GM12878 (cell line): ENCODE measurements around the gene ATP2B1. TPM values are rescaled to one million over a fixed set of nuclear protein-coding genes. Genes with fewer than 3 reads are reported as not detected.

Source experiments
- ATAC-seq: fragments of 200-7000 bp; cut with Tn5 transposase; 3 replicates; pipeline ENCODE4 v1.9.1; 2020; ENCODE audit warnings: mild to moderate bottlenecking, moderate library complexity
- BruUV-seq: library from RNA; stranded (reverse); fragments of 400-500 nt; replicated peaks from 2 replicates; lab custom pipeline; 2021; lab: Mats Ljungman, UMichigan
- CTCF ChIA-PET: fragments of 300-600 bp; sonication (Branson Sonifier 250); formaldehyde crosslinking; extraction: SDS; loops from one replicate; lab custom pipeline; 2021; ENCODE audit warnings: inconsistent platforms; lab: Yijun Ruan, JAX
- POLR2A ChIA-PET: fragments of 350-600 bp; formaldehyde crosslinking; extraction: SDS; loops from one replicate; lab custom pipeline; 2021; ENCODE audit warnings: inconsistent platforms; lab: Charles Lee
- RAD21 ChIA-PET: fragments of 300-600 bp; sonication (Branson Sonifier 250); formaldehyde crosslinking; loops from one replicate; lab custom pipeline; 2023; ENCODE audit warnings: antibody characterized with exemption; ENCODE audit not compliant: unreplicated experiment; lab: Charles Lee
- SMC1A ChIA-PET: fragments of 300-600 bp; sonication (Branson Sonifier 250); formaldehyde crosslinking; loops from one replicate; lab custom pipeline; 2023; ENCODE audit not compliant: unreplicated experiment, uncharacterized antibody; lab: Charles Lee
- DNase-seq: peaks from one replicate; pipeline ENCODE4 v3.0.0-alpha.2; 2011; ENCODE audit warnings: low read depth, low spot score
- FAIRE-seq: peaks from 3 replicates; lab custom pipeline; 2011; peaks lifted over from hg19 to GRCh38; lab: Jason Lieb, UNC
- H2AFZ ChIP-seq: 2 replicates; pipeline ENCODE4 v1.6.0; 2011; ENCODE audit warnings: low read depth, low read length, control low read depth; ENCODE audit not compliant: control insufficient read depth
- H3K27ac ChIP-seq: 2 replicates; pipeline ENCODE4 v1.5.1; 2011; ENCODE audit warnings: control low read depth; ENCODE audit not compliant: control insufficient read depth, insufficient read depth
- H3K27me3 ChIP-seq, 2 experiments: replicated peaks in 1 of 2; 2 replicates each; pipeline versions ENCODE4 v1.6.0 to v1.6.1; 2011; ENCODE audit warnings: low read length in 1 of 2; ENCODE audit not compliant: control insufficient read depth in 2 of 2, insufficient read depth in 2 of 2
- H3K36me3 ChIP-seq, 2 experiments: 2 replicates each; pipeline ENCODE4 v1.5.1; 2011; ENCODE audit warnings: low read length in 1 of 2; ENCODE audit not compliant: control insufficient read depth in 2 of 2, insufficient read depth in 2 of 2
- H3K4me1 ChIP-seq: 2 replicates; pipeline ENCODE4 v1.6.1; 2011; ENCODE audit warnings: mild to moderate bottlenecking, low read length, moderate library complexity, mixed read lengths; ENCODE audit not compliant: control insufficient read depth, insufficient read depth
- H3K4me2 ChIP-seq: 2 replicates; pipeline ENCODE4 v1.6.0; 2011; ENCODE audit warnings: control low read depth; ENCODE audit not compliant: control insufficient read depth, insufficient read depth
- H3K4me3 ChIP-seq: fragments of 200-600 bp; sonication (generic); 2 replicates; pipeline ENCODE4 v1.5.1; 2016
- H3K79me2 ChIP-seq: 2 replicates; pipeline ENCODE4 v1.6.0; 2011; ENCODE audit warnings: low read length; ENCODE audit not compliant: control insufficient read depth, insufficient read depth
- H3K9ac ChIP-seq: 2 replicates; pipeline ENCODE4 v1.8.0; 2011; ENCODE audit warnings: low read length, control low read depth, mixed read lengths; ENCODE audit not compliant: control insufficient read depth, insufficient read depth
- H3K9me3 ChIP-seq: replicated peaks from 3 replicates; pipeline ENCODE4 v1.5.1; 2011; ENCODE audit warnings: mild to moderate bottlenecking, low read length; ENCODE audit not compliant: control insufficient read depth, insufficient read depth
- H4K20me1 ChIP-seq: 2 replicates; pipeline ENCODE4 v1.6.0; 2011; ENCODE audit not compliant: control insufficient read depth, insufficient read depth
- BMI1 ChIP-seq: fragments of 450-650 bp; IDR thresholded peaks from 2 replicates; pipeline ENCODE4 v1.6.1; 2016; ENCODE audit warnings: mild to moderate bottlenecking, moderate library complexity, borderline replicate concordance
- CBX5 ChIP-seq: sonication (generic); IDR thresholded peaks from 2 replicates; pipeline ENCODE4 v1.6.1; 2016; ENCODE audit warnings: low read depth, moderate library complexity, mild to moderate bottlenecking, inconsistent platforms
- EZH2 ChIP-seq: IDR thresholded peaks from 2 replicates; pipeline ENCODE4 v1.6.1; 2012; ENCODE audit warnings: low read depth, mild to moderate bottlenecking, control low read depth, inconsistent platforms, low read length, borderline replicate concordance; ENCODE audit not compliant: control insufficient read depth
- KAT2A ChIP-seq: conservative IDR thresholded peaks from 2 replicates; pipeline ENCODE4 v1.6.1; 2011; ENCODE audit warnings: low read depth, low read length; ENCODE audit not compliant: control insufficient read depth
- MTA3 ChIP-seq: IDR thresholded peaks from 2 replicates; pipeline ENCODE4 v1.6.1; 2012; ENCODE audit warnings: low read length, inconsistent platforms, borderline replicate concordance
- PAX5 ChIP-seq: IDR thresholded peaks from 2 replicates; pipeline ENCODE4 v1.6.1; 2011; ENCODE audit warnings: low read depth, low read length, borderline replicate concordance
- RELA ChIP-seq: fragments of 450-650 bp; IDR thresholded peaks from 2 replicates; pipeline ENCODE4 v1.8.0; 2014; ENCODE audit warnings: borderline replicate concordance; ENCODE audit not compliant: partially characterized antibody
- RUNX3 ChIP-seq: IDR thresholded peaks from 2 replicates; pipeline ENCODE4 v1.6.1; 2012; ENCODE audit warnings: low read length, inconsistent platforms
- SREBF2 ChIP-seq: IDR thresholded peaks from 2 replicates; pipeline ENCODE4 v1.6.1; 2012; ENCODE audit warnings: mild to moderate bottlenecking, low read length
- TCF7 ChIP-seq: IDR thresholded peaks from 2 replicates; pipeline ENCODE4 v1.6.1; 2014; ENCODE audit warnings: antibody characterized with exemption, borderline replicate concordance
- ZBED1 ChIP-seq: IDR thresholded peaks from 2 replicates; pipeline ENCODE4 v1.6.1; 2016; ENCODE audit warnings: borderline replicate concordance
- ZNF622 ChIP-seq: fragments of 450-650 bp; IDR thresholded peaks from 2 replicates; pipeline ENCODE4 v1.6.1; 2017; ENCODE audit warnings: mild to moderate bottlenecking, inconsistent platforms
- WGBS: methylation state at CpG from one replicate; pipeline ENCODE4 v1.1.6; 2016; ENCODE audit warnings: low lambda C conversion rate; ENCODE audit not compliant: insufficient replicate concordance, insufficient coverage; ENCODE audit errors: missing lambda C conversion rate; 5-methylcytosine and 5-hydroxymethylcytosine counted together
- in situ Hi-C: fragments of 300-500 bp; cut with MboI; formaldehyde crosslinking; loops from 9 replicates; pipeline ENCODE4 v1.14.3; 2018; ENCODE audit warnings: mixed read lengths
- intact Hi-C: fragments of 100-400 bp; cut with micrococcal nuclease; formaldehyde crosslinking; loops from one replicate; pipeline ENCODE4 v1.14.2; 2022; ENCODE audit not compliant: unreplicated experiment
- polyA plus RNA-seq, 11 experiments: library from polyadenylated mRNA; depleted of rRNA in 4 of 11; unstranded in 6 of 11; stranded (reverse) in 5 of 11; fragments of >200 nt; fragmentation: Nextera tagmentation in 4 of 11; fragmentation: Illumina TruSeq in 1 of 11; extraction: Ambion mirVana in 4 of 11; extraction: Trizol in 1 of 11; gene quantifications; 1 replicate in 1 of 11; 2 replicates in 10 of 11; pipeline versions ENCODE4 v1.2.1 to v1.2.3, GENCODE V29; 2011 to 2016; ENCODE audit warnings: inconsistent platforms in 2 of 11, missing spikeins in 2 of 11, low read depth in 1 of 11
- total RNA-seq, 4 experiments: library from RNA; depleted of rRNA in 3 of 4; stranded (reverse); fragments of >200 nt in 3 of 4; fragmentation: Illumina TruSeq in 1 of 4; extraction: Trizol in 1 of 4; gene quantifications; 2 replicates each; pipeline versions ENCODE4 v1.2.1 to v1.2.3, GENCODE V29; 2013 to 2021
- TF ChIP-seq, protein P1 (sequence below): IDR thresholded peaks from 2 replicates; pipeline ENCODE4 v1.6.1; 2012; ENCODE audit warnings: improper control_type of control experiment, low read depth, low read length; ENCODE audit not compliant: insufficient replicate concordance

The ATP2B1 gene
- total and polyA plus RNA-seq, 10 of the 15 experiments (the other 5 are each of a cell fraction or from before 2014, with no cell fraction given) = 15.9 to 67.8 (median 48.5) TPM

DNA sequence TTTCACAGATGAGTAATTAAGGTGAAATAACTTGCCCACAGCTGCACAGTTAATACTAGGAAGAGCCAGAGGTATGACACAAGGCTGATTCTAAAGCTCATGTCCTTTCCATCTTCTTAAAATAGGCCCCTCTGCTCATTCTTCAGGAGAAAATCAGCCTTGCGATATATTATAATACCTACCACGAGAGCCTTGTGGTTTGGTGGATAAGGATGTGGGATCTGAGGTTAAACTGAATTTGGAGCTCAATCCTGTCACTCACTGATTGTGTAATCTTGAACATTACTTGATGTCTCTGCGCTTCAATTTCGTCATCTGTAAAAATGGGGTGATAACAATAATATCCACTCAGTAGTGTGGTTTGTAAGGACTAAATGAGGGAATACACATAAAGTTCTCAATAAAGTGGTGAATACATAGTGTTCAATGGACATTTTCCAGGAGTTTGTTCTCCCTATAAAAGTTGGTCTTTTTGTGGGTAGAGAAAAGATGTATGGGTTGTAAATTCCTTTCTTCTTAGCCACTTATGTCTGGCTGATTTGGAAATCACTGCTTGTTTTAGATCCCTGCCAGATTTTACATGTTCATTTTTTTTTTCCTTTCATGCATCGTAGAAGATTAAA lies 25.1 kb upstream of the ATP2B1 start:
- no peak overlapping the region; the same call in 1 of the 2 replicates for H2AFZ ChIP-seq
- TF ChIP-seq RUNX3 = peak; percentile 39; the same call in 1 of the 2 replicates
- TF ChIP-seq KAT2A = no peak
- no peak for TF ChIP-seq ZBED1
- no peak for TF ChIP-seq SREBF2
- TF ChIP-seq BMI1 = no peak
- H4K20me1 ChIP-seq = no peaks in the 10 kb centered on the region
- ChIA-PET CTCF (interaction anchor here (1.4 to 1.7 kb wide), 2 partner anchors 24 to 371 kb away, joined by 3 to 6 read pairs; no protein-coding TSS in a partner anchor), POLR2A (no interaction called here), SMC1A (interaction anchor here (0.7 to 1.3 kb wide), 3 partner anchors 10 to 124 kb away, joined by 3 to 4 read pairs (median 3); no protein-coding TSS in a partner anchor), RAD21 (no interaction called here)
- H3K27ac ChIP-seq = no peak overlapping the region
- in situ Hi-C loops = no loop called here
- ATAC-seq (no peak), FAIRE-seq (peak; percentile 7), DNase-seq (no peak)
- H3K9ac ChIP-seq = no peak overlapping the region
- H3K27me3 ChIP-seq = no peaks in the 10 kb centered on the region
- no peak overlapping the region for H3K4me3 ChIP-seq
- no peaks in the 10 kb centered on the region for H3K4me1 ChIP-seq
- no peak overlapping the region for H3K4me2 ChIP-seq
- intact Hi-C loops = no loop called here
- WGBS = 74% methylated on average over 5 of the region's 5 CpGs
- H3K9me3 ChIP-seq = no peaks in the 10 kb centered on the region
- no peaks in the 10 kb centered on the region for H3K36me3 ChIP-seq
- no TSS peak for BruUV-seq
- no peaks in the 10 kb centered on the region for H3K79me2 ChIP-seq

DNA sequence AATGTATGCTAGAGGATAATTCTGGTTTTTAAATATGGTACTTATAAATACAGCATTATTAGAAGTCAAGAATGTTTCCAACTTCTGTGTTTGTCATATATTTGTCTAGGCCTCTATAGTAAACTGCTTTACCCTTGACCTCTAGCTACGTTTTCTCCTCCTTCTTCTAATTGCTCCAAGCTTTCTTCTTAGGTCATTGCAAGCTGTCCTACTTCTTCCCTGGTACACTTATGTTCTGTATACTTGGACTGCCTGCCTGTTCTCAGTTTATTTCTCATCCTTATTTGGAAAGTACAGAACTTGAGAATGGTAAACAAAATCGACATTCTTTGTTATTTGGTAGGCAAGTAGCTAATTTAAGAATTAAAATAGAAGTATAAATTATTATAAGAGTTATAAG lies 23.9 kb upstream of the ATP2B1 start:
- in situ Hi-C loops (no loop called here), intact Hi-C loops (no loop called here)
- SMC1A ChIA-PET = interaction anchor here (1.2 kb wide), 1 partner anchor 125 kb away, joined by 3 read pairs; no protein-coding TSS in a partner anchor
- no peak for FAIRE-seq
- CTCF ChIA-PET = interaction anchor here (1.4 to 1.7 kb wide), 2 partner anchors 22 to 372 kb away, joined by 3 to 6 read pairs; no protein-coding TSS in a partner anchor
- Histone ChIP-seq H2AFZ (no peak overlapping the region), H3K79me2 (no peaks in the 10 kb centered on the region), H3K27ac (no peak overlapping the region), H3K4me2 (no peak overlapping the region), H4K20me1 (no peaks in the 10 kb centered on the region), H3K36me3 (no peaks in the 10 kb centered on the region), H3K27me3 (no peaks in the 10 kb centered on the region), H3K9ac (no peak overlapping the region), H3K4me3 (no peak overlapping the region), H3K4me1 (no peaks in the 10 kb centered on the region), H3K9me3 (no peaks in the 10 kb centered on the region)
- 88% methylated on average over 2 of the region's 2 CpGs for WGBS
- ATAC-seq = no peak
- DNase-seq = no peak
- BruUV-seq = no TSS peak
- RAD21 ChIA-PET = no interaction called here
- POLR2A ChIA-PET = no interaction called here
- TF ChIP-seq RELA (no peak), CBX5 (no peak), ZNF622 (no peak), TCF7 (no peak), MTA3 (no peak), EZH2 (no peak), PAX5 (no peak), ZBED1 (no peak)
- TF ChIP-seq, protein P1, sequence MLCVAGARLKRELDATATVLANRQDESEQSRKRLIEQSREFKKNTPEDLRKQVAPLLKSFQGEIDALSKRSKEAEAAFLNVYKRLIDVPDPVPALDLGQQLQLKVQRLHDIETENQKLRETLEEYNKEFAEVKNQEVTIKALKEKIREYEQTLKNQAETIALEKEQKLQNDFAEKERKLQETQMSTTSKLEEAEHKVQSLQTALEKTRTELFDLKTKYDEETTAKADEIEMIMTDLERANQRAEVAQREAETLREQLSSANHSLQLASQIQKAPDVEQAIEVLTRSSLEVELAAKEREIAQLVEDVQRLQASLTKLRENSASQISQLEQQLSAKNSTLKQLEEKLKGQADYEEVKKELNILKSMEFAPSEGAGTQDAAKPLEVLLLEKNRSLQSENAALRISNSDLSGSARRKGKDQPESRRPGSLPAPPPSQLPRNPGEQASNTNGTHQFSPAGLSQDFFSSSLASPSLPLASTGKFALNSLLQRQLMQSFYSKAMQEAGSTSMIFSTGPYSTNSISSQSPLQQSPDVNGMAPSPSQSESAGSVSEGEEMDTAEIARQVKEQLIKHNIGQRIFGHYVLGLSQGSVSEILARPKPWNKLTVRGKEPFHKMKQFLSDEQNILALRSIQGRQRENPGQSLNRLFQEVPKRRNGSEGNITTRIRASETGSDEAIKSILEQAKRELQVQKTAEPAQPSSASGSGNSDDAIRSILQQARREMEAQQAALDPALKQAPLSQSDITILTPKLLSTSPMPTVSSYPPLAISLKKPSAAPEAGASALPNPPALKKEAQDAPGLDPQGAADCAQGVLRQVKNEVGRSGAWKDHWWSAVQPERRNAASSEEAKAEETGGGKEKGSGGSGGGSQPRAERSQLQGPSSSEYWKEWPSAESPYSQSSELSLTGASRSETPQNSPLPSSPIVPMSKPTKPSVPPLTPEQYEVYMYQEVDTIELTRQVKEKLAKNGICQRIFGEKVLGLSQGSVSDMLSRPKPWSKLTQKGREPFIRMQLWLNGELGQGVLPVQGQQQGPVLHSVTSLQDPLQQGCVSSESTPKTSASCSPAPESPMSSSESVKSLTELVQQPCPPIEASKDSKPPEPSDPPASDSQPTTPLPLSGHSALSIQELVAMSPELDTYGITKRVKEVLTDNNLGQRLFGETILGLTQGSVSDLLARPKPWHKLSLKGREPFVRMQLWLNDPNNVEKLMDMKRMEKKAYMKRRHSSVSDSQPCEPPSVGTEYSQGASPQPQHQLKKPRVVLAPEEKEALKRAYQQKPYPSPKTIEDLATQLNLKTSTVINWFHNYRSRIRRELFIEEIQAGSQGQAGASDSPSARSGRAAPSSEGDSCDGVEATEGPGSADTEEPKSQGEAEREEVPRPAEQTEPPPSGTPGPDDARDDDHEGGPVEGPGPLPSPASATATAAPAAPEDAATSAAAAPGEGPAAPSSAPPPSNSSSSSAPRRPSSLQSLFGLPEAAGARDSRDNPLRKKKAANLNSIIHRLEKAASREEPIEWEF = no peak
